Ramos (cell line): Measurements from ENCODE around the gene KCNJ14.

ENCODE experiments used
- in situ Hi-C: fragments of 300-500 bp; cut with MboI; formaldehyde crosslinking; loops from one replicate; pipeline ENCODE4 v1.14.3; 2022; ENCODE audit warnings: low sequenced_read_pairs; ENCODE audit not compliant: unreplicated experiment

KCNJ14 gene

DNA sequence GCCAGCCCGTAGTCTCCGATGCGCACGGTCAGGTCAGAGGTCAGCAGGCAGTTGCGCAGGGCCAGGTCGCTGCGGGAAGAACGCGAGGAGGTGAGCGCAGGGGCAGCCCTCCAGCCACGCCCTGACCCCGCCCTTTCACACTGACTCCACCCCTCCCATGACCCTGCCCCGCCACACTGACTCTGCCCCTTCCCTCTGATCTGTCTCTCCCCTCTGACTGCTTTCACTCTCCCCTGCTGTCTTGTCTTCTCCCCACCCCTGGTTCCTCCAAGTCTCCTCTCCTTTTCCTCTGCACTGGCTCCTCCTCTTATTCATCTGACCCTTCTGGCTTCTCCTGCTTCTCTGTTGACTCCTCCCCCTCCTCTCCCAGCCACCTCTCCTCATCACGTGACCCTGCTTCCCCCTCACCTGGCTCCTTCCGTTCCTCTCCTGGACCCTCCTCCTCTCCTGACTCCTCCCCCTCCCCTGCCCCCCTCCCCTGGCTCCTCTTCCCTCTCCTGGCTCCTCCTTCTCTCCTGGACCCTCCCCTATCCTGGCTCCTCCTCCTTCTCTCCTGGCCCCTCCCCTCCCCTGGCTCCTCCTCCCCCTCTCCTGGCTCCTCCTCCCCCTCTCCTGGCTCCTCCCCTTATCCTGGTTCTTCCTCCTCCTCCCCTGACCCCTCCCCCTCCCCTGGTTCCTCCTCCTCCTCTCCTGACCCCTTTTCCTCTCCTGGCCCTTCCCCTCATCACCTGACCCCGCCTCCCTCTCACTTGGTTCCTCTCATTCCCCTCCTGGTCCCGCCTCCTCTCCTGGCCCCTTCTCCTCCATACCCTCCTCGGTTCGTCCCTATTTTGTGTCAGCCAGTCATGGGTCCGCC, 46.3 kb downstream of the KCNJ14 start:
- in situ Hi-C loops = no loop called here

DNA sequence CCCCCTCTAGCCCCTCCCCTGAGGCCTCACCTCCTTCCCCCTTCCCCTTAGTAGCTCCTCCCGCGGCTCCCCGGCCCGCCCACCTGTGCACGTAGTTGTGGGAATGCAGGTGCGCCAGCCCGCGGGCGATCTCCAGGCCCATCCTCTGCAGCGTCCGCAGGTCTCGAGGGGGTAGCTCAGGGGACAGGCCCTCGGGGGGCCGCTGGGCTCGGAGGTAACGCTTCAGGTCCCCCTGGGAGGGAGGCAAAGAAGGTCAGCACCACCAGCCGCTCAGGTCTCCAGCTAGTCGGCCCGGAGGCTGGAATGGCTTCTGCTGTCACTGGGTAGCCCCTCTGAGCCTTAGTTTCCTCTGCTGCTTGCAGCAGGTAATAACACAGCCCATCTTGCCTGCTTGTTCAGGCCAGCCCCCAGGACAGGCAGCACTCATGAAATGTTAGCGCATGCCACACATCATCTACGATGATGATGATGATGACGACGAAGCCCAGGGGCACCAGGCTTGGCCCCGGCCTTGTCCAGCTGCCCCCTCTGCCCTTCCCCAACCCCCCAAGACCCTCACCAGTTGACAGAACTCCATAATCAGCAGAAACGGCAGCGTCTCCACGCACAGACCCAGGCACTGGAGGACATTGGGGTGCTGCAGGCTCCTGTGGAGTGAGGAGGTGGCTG, 47.1 kb downstream of the KCNJ14 start:
- in situ Hi-C loops = no loop called here

DNA sequence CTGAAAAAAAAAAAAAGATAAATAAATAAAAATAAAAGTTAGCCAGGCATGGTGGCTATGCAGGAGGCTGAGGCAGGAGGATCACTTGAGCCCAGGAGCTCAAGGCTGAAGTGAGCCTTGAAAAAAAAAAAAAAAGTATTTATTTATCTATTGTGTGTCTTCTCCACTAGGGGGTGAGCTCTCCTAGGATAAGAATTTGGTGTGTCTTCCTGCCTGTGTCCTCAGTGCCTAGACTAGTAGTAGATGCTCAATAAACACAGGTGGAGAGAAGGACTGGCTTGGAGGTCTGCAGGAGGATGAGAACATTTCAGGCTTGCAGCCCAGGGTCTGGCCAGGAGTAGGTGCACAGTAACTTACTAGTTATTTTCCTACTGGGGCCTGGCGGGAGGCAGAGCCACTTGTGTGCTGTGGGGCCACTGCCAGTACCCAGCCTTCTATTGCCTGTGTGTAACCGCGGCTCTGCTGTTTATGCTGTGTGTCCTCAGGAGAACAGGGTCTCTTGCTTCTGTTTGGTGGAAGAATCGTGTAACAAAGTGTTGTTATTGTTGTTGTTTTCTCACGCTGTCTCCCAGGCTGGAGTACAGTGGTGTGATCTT, 50.9 kb downstream of the KCNJ14 start:
- in situ Hi-C loops = loop anchor here (5.0 kb wide), 1 partner anchor 81 kb away; no protein-coding TSS in a partner anchor

DNA sequence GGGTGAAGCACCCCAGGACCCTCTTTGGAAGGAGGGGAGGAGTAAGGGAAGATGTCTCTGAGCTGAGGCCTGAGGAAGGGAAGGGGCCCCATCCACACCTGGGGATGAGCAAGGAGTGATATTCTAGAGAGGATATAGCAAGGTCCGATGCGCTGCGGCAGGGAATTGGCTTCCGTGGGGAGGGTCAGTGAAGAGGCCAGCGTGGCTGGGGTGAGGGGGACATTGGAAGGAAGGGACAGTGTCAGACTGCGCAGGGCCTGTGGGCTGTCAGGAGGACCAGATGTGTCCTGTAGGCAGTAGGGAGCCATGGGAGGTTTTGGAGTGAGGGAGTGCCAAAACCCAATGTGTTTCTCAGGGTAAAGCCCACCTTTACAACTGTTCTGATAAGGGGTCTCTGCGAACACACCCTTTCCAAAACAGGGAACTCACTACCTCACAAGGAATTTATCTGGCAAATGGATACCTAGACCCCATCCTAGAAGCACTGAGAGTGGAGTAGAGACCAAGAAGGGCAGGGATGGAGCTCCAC, 52.6 kb downstream of the KCNJ14 start:
- in situ Hi-C loops = loop anchor here (5.0 kb wide), 1 partner anchor 79 kb away; no protein-coding TSS in a partner anchor

DNA sequence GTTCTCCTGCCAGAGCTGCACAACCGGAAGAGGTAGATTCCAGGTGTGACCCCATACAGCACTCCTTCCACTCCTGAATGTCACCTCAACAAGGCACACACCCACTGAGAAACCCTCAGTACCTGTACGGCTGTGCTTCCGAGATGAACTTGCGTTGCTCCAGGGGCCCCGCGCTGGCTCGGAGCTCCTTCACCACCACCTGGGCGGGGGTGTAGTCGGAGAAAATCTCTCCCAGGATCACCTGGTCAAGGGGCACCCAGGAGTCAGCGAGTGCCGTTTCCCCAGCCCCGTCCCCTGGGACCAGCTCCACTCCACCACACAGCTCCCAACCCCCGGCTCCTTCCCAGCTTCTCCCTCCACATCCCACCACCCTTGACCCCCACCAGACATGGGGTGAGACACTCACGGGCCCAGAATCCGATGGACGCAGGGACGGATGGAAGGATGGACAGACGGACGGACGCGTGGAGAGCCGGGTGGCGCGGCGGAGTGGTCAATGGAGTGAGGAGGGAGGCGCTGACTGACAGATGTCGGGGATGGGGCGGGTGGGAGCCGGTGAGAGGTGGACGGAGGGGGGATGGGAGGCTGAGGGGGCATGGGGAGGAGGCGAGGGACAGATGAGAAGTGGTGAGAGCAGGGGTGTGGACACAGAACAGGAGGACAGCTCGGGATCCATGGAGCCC, 53.5 kb downstream of the KCNJ14 start:
- in situ Hi-C loops = loop anchor here (5.0 kb wide), 1 partner anchor 78 kb away; no protein-coding TSS in a partner anchor

DNA sequence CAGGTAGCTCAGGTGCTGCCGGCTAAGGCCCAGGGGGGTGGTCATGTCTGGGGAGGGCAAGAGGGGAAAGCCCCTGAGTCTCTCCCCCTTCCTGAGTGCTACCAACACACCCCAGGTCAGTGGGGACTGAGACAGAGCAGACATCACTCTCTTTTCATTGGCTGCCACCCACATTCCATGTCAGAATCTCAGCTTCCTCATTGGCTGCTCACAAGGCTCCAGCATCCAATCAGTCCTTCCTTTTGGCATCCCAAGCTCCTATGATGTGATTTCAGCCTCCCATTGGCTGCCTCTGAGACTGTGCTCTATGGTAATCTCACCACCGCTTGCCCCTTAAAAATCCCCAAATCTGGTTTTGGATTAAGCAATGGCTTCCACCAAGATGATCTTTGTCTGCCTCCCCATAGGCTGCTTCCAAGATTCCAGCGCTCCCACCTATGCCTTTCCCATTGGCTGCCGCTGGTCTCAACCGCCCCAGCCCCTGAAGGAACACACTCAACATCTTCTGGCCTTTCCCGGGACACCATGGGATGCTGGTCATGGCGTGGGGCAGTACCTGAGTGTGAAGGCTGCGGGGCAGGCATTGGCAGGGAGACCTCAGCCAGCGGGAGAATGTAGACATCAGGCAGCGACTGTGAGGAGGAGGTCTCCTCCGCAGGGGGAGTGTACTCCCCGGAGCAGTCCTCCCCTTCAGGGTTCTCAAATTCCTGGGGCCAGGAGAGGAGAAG, 54.3 kb downstream of the KCNJ14 start:
- in situ Hi-C loops = loop anchor here (5.0 kb wide), 1 partner anchor 78 kb away; no protein-coding TSS in a partner anchor

DNA sequence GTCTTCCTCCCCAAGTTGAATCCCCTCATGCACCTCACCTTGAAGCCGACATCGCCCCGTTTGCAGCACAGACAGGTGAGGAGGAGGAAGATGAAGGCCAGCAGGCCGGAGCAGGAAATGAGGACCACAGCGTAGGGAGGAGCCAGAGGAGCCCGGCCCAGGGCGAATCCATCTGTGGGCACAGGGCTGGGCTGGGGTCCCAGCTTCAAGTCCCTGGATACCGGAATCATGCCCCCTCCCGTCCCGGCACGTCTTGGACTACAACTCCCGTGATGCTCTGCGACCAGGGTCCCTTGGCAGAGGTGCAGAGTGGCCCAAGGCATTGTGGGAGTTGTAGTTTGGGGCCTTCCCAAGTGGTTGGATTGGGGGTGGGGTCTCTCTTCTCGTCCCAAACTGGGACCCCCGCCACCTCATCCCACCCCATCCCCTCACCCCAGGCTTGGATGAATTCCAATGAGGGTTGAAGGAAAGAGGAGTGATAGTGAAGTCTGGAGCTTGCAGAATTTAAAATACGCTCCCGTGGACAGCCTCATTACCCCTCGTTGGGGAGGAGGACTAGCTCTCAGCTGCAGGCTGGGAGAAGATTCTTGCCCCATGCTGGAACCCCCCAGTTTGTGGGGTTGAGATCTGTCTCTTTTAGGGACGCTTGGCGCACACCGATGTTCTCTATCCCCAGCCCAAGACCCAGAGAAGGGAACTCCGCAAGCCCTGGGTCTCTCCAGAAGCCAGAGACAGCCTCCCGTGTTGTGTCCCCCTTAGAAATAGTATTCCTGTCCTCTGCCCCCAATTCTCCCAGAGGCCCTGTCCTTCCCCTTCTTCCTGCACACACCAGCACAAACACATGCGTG, 55.3 kb downstream of the KCNJ14 start:
- in situ Hi-C loops = no loop called here

DNA sequence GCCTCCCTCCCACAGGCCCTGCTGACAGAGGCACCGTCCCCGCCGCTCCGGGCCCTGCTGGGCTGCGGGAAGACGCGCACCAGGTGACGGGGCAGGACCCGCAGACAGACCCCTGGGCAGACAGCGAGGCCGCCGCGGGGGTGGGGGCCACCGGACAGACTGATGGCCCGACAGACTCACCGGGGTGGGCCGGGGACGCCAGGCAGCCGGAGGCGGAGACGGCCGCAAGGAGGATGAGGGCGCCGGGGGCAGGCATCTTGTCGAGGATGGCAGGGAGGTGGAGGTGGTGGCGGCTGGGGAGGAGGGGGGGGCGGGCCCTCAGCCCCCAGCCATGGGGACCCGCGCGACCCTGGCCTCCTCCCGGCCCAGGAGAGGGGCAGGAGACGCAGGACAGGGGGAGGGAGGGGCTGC, 56.0 kb downstream of the KCNJ14 start:
- in situ Hi-C loops = no loop called here

DNA sequence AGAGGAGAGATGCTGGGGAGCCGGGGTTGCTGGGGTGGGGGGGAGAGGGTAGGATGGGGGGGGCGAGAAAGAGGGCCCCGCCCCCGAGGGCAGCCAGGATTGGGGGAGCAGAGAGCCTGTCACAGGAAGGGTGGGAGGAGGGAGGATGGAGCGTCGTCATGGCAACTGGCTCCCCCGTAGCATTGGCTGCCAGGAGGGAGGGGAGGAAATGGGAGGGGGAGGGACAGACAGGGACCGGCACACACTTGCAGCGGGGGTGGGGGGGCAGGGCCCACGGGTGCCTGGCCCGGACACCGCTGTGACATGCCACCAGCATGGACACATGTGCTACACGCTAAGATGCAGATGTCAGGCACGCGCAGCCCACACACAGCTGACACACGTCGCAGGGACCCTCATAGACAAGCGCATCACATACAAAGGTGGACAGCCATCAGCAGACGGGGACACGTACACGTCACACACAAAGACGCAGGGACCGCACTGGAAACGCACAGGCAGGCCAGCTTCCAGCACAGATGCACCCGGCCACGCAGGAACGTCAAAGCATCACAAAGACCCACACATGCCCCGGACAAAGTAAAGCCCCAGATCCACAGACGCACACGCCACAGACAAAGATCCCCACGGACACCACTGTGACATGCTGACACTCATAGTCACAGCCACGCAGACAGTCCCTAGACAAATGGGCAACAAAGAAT, 56.6 kb downstream of the KCNJ14 start, which contains the start of gene LMTK3:
LMTK3 (minus strand) TSS at position 36 of the 704 bp plus-strand sequence. CDS start 259 bp downstream, outside the sequence.
- in situ Hi-C loops = no loop called here

DNA sequence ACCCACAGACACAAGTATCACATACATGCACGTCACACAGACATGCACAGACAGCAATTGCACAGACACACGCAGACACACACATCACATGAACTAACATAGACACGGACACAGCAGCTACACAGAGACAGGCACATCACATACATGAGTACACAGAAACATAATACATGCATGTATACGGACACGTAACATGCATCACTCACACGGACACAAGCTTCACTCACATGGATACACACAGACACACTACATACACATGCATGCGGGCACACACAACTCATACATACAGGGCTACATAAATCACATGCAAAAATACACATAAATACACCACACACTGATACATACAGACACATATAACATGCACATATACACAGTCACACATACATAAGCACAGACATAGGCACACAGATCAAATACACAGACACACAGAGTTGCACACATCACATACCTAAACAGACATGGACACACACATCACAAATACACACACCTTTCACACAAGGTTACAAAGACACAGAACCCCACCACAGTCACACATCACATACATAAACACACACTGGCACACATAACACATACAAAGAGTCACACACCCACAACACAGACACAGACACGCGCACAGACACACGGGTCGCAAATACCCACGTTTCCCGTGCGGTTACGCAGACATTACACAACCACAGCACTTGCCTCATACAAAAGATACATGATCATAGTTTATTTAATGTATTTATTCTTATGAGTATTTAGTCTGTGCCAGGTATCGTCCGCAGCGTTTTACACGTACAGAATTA, 57.3 kb downstream of the KCNJ14 start:
- in situ Hi-C loops = no loop called here

DNA sequence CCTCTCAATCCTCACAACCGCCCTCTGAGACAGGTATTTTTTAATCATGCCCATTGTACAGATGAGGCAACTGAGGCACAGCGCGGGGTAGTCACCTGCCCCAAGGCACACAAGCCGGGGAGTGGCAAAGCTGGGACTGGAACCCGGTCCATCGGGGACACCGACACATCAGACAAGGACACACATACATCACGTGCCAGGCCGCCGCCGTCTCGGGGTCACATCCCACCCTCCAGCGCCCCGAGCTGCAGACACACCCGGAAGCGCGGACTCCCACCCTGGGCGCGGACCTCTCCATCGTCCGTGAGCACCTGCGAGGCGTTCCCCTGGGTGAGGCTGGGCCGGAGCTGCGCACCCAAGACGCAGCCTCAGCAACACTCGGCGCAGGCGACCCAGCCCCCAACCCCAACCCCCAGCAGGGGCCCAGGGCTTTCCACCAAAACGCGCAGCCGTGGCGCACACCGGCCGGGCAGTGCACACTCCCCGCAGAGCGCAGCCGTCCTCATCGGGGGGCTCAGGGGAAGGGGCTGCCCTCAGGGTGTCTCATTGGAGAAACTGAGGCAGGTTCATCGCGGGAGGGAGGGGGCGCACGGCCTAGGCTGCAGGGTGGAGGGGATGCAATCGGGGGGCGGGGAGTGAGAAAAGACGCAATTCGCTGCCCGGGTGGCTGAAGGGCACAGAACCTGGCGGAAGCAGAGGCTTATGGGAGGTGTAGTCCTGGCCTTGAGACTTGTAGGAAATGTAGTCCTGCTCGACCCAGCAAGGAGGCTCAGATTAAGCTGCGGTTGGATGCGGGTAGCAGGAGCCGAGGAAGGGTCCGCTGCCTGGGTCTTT, 58.1 kb downstream of the KCNJ14 start:
- in situ Hi-C loops = no loop called here

DNA sequence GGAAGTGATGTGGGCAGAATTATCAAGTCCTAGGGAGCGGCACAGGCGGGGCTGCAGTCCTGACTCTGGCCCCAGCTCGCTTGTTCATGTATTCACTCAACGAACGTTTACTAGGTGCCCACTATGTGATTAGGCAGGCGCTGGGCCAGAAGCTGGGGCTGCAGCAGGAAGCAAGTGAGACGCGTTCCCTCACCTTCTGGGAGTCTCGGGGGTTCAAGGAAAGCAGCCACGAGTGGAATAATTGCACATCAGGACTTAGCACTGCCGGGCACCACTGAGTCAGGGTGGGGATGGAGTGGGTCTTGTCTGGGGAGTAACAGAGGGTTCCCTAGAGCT, 58.7 kb downstream of the KCNJ14 start:
- in situ Hi-C loops = no loop called here

DNA sequence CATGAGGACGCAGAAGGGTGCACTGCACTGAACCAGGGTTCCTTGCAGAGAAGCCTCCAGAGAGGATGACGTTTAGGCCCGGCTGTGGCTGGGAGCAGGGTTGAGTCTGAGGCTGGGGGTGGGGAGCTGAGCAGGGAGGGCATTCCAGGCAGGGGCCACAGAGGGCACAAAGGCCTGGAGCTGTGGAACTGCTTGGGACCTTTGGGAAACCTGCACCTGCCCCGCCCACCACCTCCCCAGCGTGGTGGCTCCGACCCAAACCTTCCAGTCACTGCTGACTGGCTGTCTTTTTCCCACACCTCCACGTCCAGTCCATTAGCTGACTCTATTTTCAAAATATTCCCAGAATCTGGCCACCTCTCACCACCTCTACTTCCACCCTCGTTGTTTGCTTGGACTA, 61.2 kb downstream of the KCNJ14 start:
- in situ Hi-C loops = no loop called here
